Caco-2 (cell line): ENCODE measurements around the gene QRFP. TPM values are rescaled to one million over a fixed set of nuclear protein-coding genes. Genes with fewer than 3 reads are reported as not detected.

Experiments
- BruUV-seq: library from RNA; stranded (reverse); fragments of 400-500 nt; replicated peaks from 2 replicates; lab custom pipeline; 2021; lab: Mats Ljungman, UMichigan
- CTCF ChIA-PET: fragments of 300-600 bp; sonication (Branson Sonifier 250); formaldehyde crosslinking; loops from one replicate; lab custom pipeline; 2022; ENCODE audit warnings: antibody characterized with exemption; lab: Charles Lee
- POLR2A ChIA-PET: fragments of 300-600 bp; sonication (Branson Sonifier 250); formaldehyde crosslinking; loops from one replicate; lab custom pipeline; 2022; ENCODE audit warnings: antibody characterized with exemption; lab: Charles Lee
- DNase-seq, 2 experiments: peaks; one replicate each; pipeline versions ENCODE4 v3.0.0 to v3.0.0-alpha.2; 2020 to 2022
- H3K27me3 ChIP-seq: replicated peaks from 2 replicates; pipeline ENCODE4 v1.6.0; 2011; ENCODE audit warnings: low read length; ENCODE audit not compliant: control insufficient read depth, insufficient read depth
- H3K36me3 ChIP-seq: 2 replicates; pipeline ENCODE4 v1.5.1; 2011; ENCODE audit warnings: low read length; ENCODE audit not compliant: control insufficient read depth, insufficient read depth
- H3K4me1 ChIP-seq: fragments of 250-450 bp; sonication (Bioruptor Pico); 2 replicates; pipeline ENCODE4 v1.5.1; 2020; ENCODE audit warnings: mild to moderate bottlenecking
- H3K4me3 ChIP-seq: 2 replicates; pipeline ENCODE4 v1.5.1; 2011; ENCODE audit warnings: low read depth, mild to moderate bottlenecking, control low read depth, low read length
- H3K9me3 ChIP-seq: fragments of 250-450 bp; sonication (Bioruptor Pico); 2 replicates; pipeline ENCODE4 v1.5.1; 2020; ENCODE audit warnings: mild to moderate bottlenecking, moderate library complexity
- H3K27ac Mint-ChIP-seq: one replicate; pipeline ENCODE4 v1.8.0; 2022; ENCODE audit warnings: mixed read lengths; ENCODE audit not compliant: unreplicated experiment
- H3K27me3 Mint-ChIP-seq: one replicate; pipeline ENCODE4 v1.8.0; 2022; ENCODE audit warnings: mixed read lengths; ENCODE audit not compliant: insufficient read depth, unreplicated experiment
- H3K36me3 Mint-ChIP-seq: one replicate; pipeline ENCODE4 v1.8.0; 2022; ENCODE audit warnings: mild to moderate bottlenecking, mixed read lengths; ENCODE audit not compliant: insufficient read depth, unreplicated experiment
- H3K4me1 Mint-ChIP-seq: one replicate; pipeline ENCODE4 v1.8.0; 2022; ENCODE audit warnings: low read depth, mixed read lengths; ENCODE audit not compliant: unreplicated experiment
- H3K4me3 Mint-ChIP-seq: one replicate; pipeline ENCODE4 v1.8.0; 2022; ENCODE audit warnings: mild to moderate bottlenecking, moderate library complexity, mixed read lengths; ENCODE audit not compliant: unreplicated experiment
- H3K9me3 Mint-ChIP-seq: one replicate; pipeline ENCODE4 v1.8.0; 2022; ENCODE audit warnings: mixed read lengths; ENCODE audit not compliant: unreplicated experiment
- intact Hi-C: fragments of 100-400 bp; cut with micrococcal nuclease; formaldehyde crosslinking; loops from one replicate; pipeline ENCODE4 v1.10.0; 2022; ENCODE audit not compliant: unreplicated experiment
- total RNA-seq: library from RNA; stranded (reverse); gene quantifications from 2 replicates; pipeline ENCODE4 v1.2.3, GENCODE V29; 2022
- TF ChIP-seq, protein P1 (sequence below), 2 experiments: fragments of 200-600 bp in 1 of 2; IDR thresholded peaks; 1 replicate in 1 of 2; 2 replicates in 1 of 2; pipeline versions ENCODE4 v1.5.1 to v1.8.0; 2011 to 2022; ENCODE audit warnings: antibody characterized with exemption in 1 of 2, control low read depth in 1 of 2, inconsistent platforms in 1 of 2, low read depth in 1 of 2, low read length in 1 of 2, mild to moderate bottlenecking in 1 of 2, moderate library complexity in 1 of 2; ENCODE audit not compliant: insufficient read depth in 1 of 2, severe bottlenecking in 1 of 2, unreplicated experiment in 1 of 2

Gene QRFP
- total RNA-seq, 1 experiment from 2014 or later: not detected

- intact Hi-C loops: no loop called here
- Histone ChIP-seq H3K36me3 (no peaks in the 10 kb centered on the region), H3K9me3 (no peaks in the 10 kb centered on the region), H3K4me1 (peaks cover 30% of the 10 kb centered on the region), H3K27me3 (peaks cover 1% of the 10 kb centered on the region; the same call in 1 of the 2 replicates), H3K4me3 (no peak overlapping the region)
- DNase-seq: no peak
- Mint-ChIP-seq H3K27ac (no peak overlapping the region), H3K4me1 (peaks cover 14% of the 10 kb centered on the region), H3K27me3 (peaks cover 23% of the 10 kb centered on the region), H3K36me3 (peaks cover 6% of the 10 kb centered on the region), H3K4me3 (no peak overlapping the region), H3K9me3 (no peaks in the 10 kb centered on the region)
- BruUV-seq: no TSS peak
- POLR2A ChIA-PET: no interaction called here
- CTCF ChIA-PET: no interaction called here
- TF ChIP-seq, protein P1, sequence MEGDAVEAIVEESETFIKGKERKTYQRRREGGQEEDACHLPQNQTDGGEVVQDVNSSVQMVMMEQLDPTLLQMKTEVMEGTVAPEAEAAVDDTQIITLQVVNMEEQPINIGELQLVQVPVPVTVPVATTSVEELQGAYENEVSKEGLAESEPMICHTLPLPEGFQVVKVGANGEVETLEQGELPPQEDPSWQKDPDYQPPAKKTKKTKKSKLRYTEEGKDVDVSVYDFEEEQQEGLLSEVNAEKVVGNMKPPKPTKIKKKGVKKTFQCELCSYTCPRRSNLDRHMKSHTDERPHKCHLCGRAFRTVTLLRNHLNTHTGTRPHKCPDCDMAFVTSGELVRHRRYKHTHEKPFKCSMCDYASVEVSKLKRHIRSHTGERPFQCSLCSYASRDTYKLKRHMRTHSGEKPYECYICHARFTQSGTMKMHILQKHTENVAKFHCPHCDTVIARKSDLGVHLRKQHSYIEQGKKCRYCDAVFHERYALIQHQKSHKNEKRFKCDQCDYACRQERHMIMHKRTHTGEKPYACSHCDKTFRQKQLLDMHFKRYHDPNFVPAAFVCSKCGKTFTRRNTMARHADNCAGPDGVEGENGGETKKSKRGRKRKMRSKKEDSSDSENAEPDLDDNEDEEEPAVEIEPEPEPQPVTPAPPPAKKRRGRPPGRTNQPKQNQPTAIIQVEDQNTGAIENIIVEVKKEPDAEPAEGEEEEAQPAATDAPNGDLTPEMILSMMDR (IDR thresholded peaks at IDR 0.05; ENCODE audit: insufficient read depth in 1 of 2, low read depth in 1 of 2, low read length in 1 of 2, severe bottlenecking in 1 of 2, unreplicated experiment in 1 of 2): no peak
Measured at GRCh38 chr9:130935648-130936271, 39.1 kb upstream of the QRFP start.

- no TSS peak for BruUV-seq
Measured at GRCh38 chr9:130934702-130935647, 38.4 kb upstream of the QRFP start.

GRCh38 chr9:130934246-130934645, 37.6 kb upstream of the QRFP start:
- H3K36me3 Mint-ChIP-seq: peaks cover 6% of the 10 kb centered on the region
- H3K9me3 Mint-ChIP-seq: no peaks in the 10 kb centered on the region
- H3K4me3 ChIP-seq: no peak overlapping the region
- H3K4me3 Mint-ChIP-seq: no peak overlapping the region
- no TSS peak for BruUV-seq
- H3K27ac Mint-ChIP-seq: no peak overlapping the region
- intact Hi-C loops: no loop called here
- peaks cover 1% of the 10 kb centered on the region; the same call in 1 of the 2 replicates for H3K27me3 ChIP-seq
- peaks cover 27% of the 10 kb centered on the region for H3K27me3 Mint-ChIP-seq
- H3K9me3 ChIP-seq: no peaks in the 10 kb centered on the region
- peaks cover 14% of the 10 kb centered on the region for H3K4me1 Mint-ChIP-seq
- TF ChIP-seq, protein P1 (IDR thresholded peaks at IDR 0.05; ENCODE audit: insufficient read depth in 1 of 2, low read depth in 1 of 2, low read length in 1 of 2, severe bottlenecking in 1 of 2, unreplicated experiment in 1 of 2): no peak
- H3K4me1 ChIP-seq: peaks cover 21% of the 10 kb centered on the region
- ChIA-PET POLR2A (no interaction called here), CTCF (interaction anchor here (0.5 kb wide), 1 partner anchor 1951 kb away, joined by 10 read pairs; no protein-coding TSS in a partner anchor)
- DNase-seq: no peak
- no peaks in the 10 kb centered on the region for H3K36me3 ChIP-seq

More at GRCh38 chr9:130934702-130935647, 38.4 kb upstream of the QRFP start:
- peak in 1 of 2 experiments; percentile 56 for DNase-seq
- no peak overlapping the region for H3K27ac Mint-ChIP-seq
- peaks cover 14% of the 10 kb centered on the region for H3K4me1 Mint-ChIP-seq
- no peak overlapping the region for H3K4me3 ChIP-seq
- H3K9me3 Mint-ChIP-seq: no peaks in the 10 kb centered on the region
- H3K36me3 Mint-ChIP-seq: peaks cover 6% of the 10 kb centered on the region
- H3K36me3 ChIP-seq: no peaks in the 10 kb centered on the region
- H3K4me1 ChIP-seq: peaks cover 23% of the 10 kb centered on the region
- intact Hi-C loops: no loop called here
- H3K27me3 Mint-ChIP-seq: peaks cover 26% of the 10 kb centered on the region
- H3K9me3 ChIP-seq: no peaks in the 10 kb centered on the region
- CTCF ChIA-PET: interaction anchor here (0.5 kb wide), 1 partner anchor 1951 kb away, joined by 10 read pairs; no protein-coding TSS in a partner anchor
- H3K27me3 ChIP-seq: peaks cover 1% of the 10 kb centered on the region; the same call in 1 of the 2 replicates
- POLR2A ChIA-PET: no interaction called here
- no peak overlapping the region for H3K4me3 Mint-ChIP-seq
- TF ChIP-seq, protein P1 (IDR thresholded peaks at IDR 0.05; ENCODE audit: insufficient read depth in 1 of 2, low read depth in 1 of 2, low read length in 1 of 2, severe bottlenecking in 1 of 2, unreplicated experiment in 1 of 2): no peak
